Hair follicular keratinocyte (primary cell): ENCODE data around the gene PLA2G4F. TPM values are rescaled to one million over a fixed set of nuclear protein-coding genes. Genes with fewer than 3 reads are reported as not detected.

Source experiments
- total RNA-seq: library from RNA; depleted of rRNA; stranded (reverse); fragments of >200 nt; gene quantifications from 2 replicates; pipeline ENCODE4 v1.2.3, GENCODE V29; 2015

Gene PLA2G4F, protein sequence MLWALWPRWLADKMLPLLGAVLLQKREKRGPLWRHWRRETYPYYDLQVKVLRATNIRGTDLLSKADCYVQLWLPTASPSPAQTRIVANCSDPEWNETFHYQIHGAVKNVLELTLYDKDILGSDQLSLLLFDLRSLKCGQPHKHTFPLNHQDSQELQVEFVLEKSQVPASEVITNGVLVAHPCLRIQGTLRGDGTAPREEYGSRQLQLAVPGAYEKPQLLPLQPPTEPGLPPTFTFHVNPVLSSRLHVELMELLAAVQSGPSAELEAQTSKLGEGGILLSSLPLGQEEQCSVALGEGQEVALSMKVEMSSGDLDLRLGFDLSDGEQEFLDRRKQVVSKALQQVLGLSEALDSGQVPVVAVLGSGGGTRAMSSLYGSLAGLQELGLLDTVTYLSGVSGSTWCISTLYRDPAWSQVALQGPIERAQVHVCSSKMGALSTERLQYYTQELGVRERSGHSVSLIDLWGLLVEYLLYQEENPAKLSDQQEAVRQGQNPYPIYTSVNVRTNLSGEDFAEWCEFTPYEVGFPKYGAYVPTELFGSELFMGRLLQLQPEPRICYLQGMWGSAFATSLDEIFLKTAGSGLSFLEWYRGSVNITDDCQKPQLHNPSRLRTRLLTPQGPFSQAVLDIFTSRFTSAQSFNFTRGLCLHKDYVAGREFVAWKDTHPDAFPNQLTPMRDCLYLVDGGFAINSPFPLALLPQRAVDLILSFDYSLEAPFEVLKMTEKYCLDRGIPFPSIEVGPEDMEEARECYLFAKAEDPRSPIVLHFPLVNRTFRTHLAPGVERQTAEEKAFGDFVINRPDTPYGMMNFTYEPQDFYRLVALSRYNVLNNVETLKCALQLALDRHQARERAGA
- 0.46 and 1.9 TPM in 2 replicates for total RNA-seq

DNA sequence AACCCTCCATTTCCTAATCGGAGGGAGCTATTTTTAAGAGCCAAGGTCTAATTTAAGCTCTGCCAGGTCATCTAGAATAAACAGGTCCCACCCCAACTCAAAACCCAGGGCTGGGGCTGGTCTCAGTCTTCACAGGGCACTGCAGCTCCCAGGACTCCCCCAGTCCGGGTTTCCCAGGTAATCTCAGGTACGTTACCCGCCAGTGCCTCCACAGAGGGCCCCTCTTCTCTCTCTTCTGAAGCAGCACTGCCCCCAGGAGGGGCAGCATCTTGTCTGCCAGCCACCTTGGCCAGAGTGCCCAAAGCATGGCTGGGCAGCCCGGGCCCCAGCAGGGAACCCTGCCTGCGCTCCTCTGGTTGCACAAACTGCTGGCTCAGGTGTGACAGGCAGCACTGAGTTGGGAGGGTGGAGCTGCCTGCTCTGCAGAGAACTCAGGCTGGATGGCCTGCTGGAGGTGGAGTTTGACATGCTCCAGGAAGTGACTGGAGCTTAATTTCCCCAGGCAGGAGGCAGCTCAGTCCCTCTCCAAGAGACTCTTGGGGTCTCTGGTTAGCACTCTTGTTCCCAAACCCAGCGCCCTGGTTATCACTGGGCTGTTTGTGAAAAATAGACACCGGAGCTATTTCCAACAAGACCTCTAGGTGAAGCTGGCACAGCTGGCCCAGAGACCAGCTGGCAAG lies at the start of gene PLA2G4F:
PLA2G4F (minus strand) TSS at position 394 of the 680 bp plus-strand sequence; CDS start at position 307, 87 bp downstream.

DNA sequence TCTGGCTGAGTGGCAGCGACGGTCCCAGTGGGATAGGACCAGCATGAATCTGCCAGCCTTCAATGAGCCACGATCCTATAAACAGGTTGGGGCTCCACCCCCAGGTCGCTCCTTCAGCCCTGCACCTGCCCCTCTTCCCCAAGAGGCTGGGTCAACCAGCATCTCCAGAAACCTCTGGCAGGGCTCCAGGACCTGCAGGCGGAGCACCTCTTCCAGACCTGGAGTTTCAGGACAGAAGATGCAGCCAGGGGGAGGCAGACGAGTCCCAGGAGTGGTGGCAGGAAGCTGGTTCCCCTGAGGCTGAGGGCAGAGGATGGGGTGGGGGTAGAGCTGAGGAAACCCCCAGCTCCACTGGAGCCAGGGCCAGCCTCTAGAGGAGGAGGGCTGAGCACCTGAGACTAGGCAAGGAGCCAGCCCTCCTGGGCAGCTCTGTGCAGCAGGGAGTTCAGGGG lies 61.9 kb downstream of the PLA2G4F start, which contains the start of gene PLA2G4D:
PLA2G4D (minus strand) TSS at position 51 of the 452 bp plus-strand sequence. CDS start 103 bp downstream, outside the sequence.

Other genes with a start within 250 kb of the PLA2G4F start
- gene EHD4, start 184.1 kb downstream of the PLA2G4F start, total RNA-seq, result 40.3 and 41.4 TPM in 2 replicates
- gene PLA2G4E, start 135.6 kb downstream of the PLA2G4F start, total RNA-seq, result 0.27 and 0.39 TPM in 2 replicates
- 0.08 TPM in 1 of 2 replicates, not detected in the other for gene PLA2G4D, start 62.1 kb downstream of the PLA2G4F start, total RNA-seq
- 15.2 and 24.7 TPM in 2 replicates for gene VPS39, start 51.7 kb upstream of the PLA2G4F start, total RNA-seq
- 13.2 and 28.3 TPM in 2 replicates for gene GANC, start 116.6 kb upstream of the PLA2G4F start, total RNA-seq
- 45.6 and 56.5 TPM in 2 replicates for gene TMEM87A, start 116.8 kb upstream of the PLA2G4F start, total RNA-seq
- gene CAPN3, start 202.9 kb upstream of the PLA2G4F start, total RNA-seq, result 0.99 and 1.6 TPM in 2 replicates